CD14-positive monocyte (primary cell): ENCODE results near the gene LRP1. TPM values are rescaled to one million over a fixed set of nuclear protein-coding genes. Genes with fewer than 3 reads are reported as not detected.
A peak's percentile ranks its signal among the peaks of the same experiment; 100 is the strongest.

Experiments
- DNase-seq, 3 donors: peaks; one replicate each; pipeline ENCODE4 v3.0.0-alpha.2; 2011 to 2022
- H2AFZ ChIP-seq: 2 replicates; pipeline ENCODE4 v1.6.0; 2012; ENCODE audit warnings: mild to moderate bottlenecking, low read depth, low read length, inconsistent platforms; ENCODE audit not compliant: insufficient read depth, poor library complexity, severe bottlenecking
- H3K27ac ChIP-seq, 2 donors: 1 replicate in 1 of 2; 2 replicates in 1 of 2; pipeline ENCODE4 v1.5.1; 2012 to 2013; ENCODE audit warnings: low read length in 2 of 2, control low read depth in 1 of 2, inconsistent platforms in 1 of 2, low read depth in 1 of 2, mild to moderate bottlenecking in 1 of 2
- H3K27me3 ChIP-seq, 2 donors: one replicate each; pipeline versions ENCODE4 v1.6.0 to v1.6.1; 2011 to 2013; ENCODE audit warnings: low read length in 2 of 2; ENCODE audit not compliant: control insufficient read depth in 2 of 2, insufficient read depth in 2 of 2
- H3K36me3 ChIP-seq, 2 donors: replicated peaks in 1 of 2; 1 replicate in 1 of 2; 2 replicates in 1 of 2; pipeline versions ENCODE4 v1.5.1 to v1.6.1; 2012 to 2013; ENCODE audit warnings: low read length in 2 of 2, control low read depth in 1 of 2, inconsistent platforms in 1 of 2, mild to moderate bottlenecking in 1 of 2; ENCODE audit not compliant: insufficient read depth in 2 of 2, control insufficient read depth in 1 of 2
- H3K4me1 ChIP-seq, 2 donors: 1 replicate in 1 of 2; 2 replicates in 1 of 2; pipeline versions ENCODE4 v1.5.1 to v1.6.1; 2012 to 2013; ENCODE audit warnings: low read length in 2 of 2, control low read depth in 1 of 2, inconsistent platforms in 1 of 2, mild to moderate bottlenecking in 1 of 2, moderate library complexity in 1 of 2; ENCODE audit not compliant: insufficient read depth in 2 of 2, control insufficient read depth in 1 of 2
- H3K4me2 ChIP-seq: replicated peaks from 2 replicates; pipeline ENCODE3; 2012; ENCODE audit warnings: low read length, moderate library complexity, mild to moderate bottlenecking; ENCODE audit not compliant: poor library complexity, severe bottlenecking; ENCODE audit errors: extremely low read depth
- H3K4me3 ChIP-seq, 3 experiments: fragments of 200-600 bp in 1 of 3; sonication (generic) in 1 of 3; replicated peaks in 1 of 3; 1 replicate in 2 of 3; 2 replicates in 1 of 3; pipeline ENCODE4 v1.5.1; 2011 to 2013; ENCODE audit warnings: low read length in 3 of 3, mild to moderate bottlenecking in 3 of 3, control low read depth in 2 of 3, low read depth in 2 of 3, inconsistent platforms in 1 of 3, moderate library complexity in 1 of 3
- H3K79me2 ChIP-seq: 2 replicates; pipeline ENCODE4 v1.6.0; 2012; ENCODE audit warnings: mild to moderate bottlenecking, control low read depth, inconsistent platforms, low read length, moderate library complexity; ENCODE audit not compliant: insufficient read depth
- H3K9ac ChIP-seq: 2 replicates; pipeline ENCODE4 v1.6.0; 2017; ENCODE audit warnings: low read length, mild to moderate bottlenecking; ENCODE audit not compliant: insufficient read depth, poor library complexity, severe bottlenecking
- H3K9me3 ChIP-seq, 2 donors: replicated peaks in 1 of 2; 1 replicate in 1 of 2; 2 replicates in 1 of 2; pipeline versions ENCODE4 v1.5.1 to v1.6.1; 2012 to 2013; ENCODE audit warnings: low read length in 2 of 2, control low read depth in 1 of 2; ENCODE audit not compliant: control insufficient read depth in 1 of 2, insufficient read depth in 1 of 2
- H4K20me1 ChIP-seq: 2 replicates; pipeline ENCODE4 v1.6.0; 2012; ENCODE audit warnings: mild to moderate bottlenecking, low read length, control low read depth, moderate library complexity; ENCODE audit not compliant: insufficient read depth
- H3K27ac Mint-ChIP-seq, 7 donors: one replicate each; pipeline ENCODE4 v1.8.0; 2020; ENCODE audit warnings: mild to moderate bottlenecking in 7 of 7, mixed read lengths in 7 of 7, moderate library complexity in 6 of 7, inconsistent platforms in 2 of 7
- H3K27me3 Mint-ChIP-seq, 3 donors: one replicate each; pipeline ENCODE4 v1.8.0; 2021 to 2022; ENCODE audit warnings: low read depth in 3 of 3, mild to moderate bottlenecking in 3 of 3, mixed read lengths in 3 of 3, moderate library complexity in 3 of 3, inconsistent platforms in 1 of 3
- H3K36me3 Mint-ChIP-seq, 2 donors: one replicate each; pipeline ENCODE4 v1.8.0; 2020; ENCODE audit warnings: mixed read lengths in 2 of 2, inconsistent platforms in 1 of 2, mild to moderate bottlenecking in 1 of 2
- H3K4me1 Mint-ChIP-seq: one replicate; pipeline ENCODE4 v1.8.0; 2020; ENCODE audit warnings: mild to moderate bottlenecking, mixed read lengths
- H3K4me3 Mint-ChIP-seq, 2 donors: one replicate each; pipeline ENCODE4 v1.8.0; 2020; ENCODE audit warnings: mild to moderate bottlenecking in 2 of 2, mixed read lengths in 2 of 2, moderate library complexity in 1 of 2
- H3K9me3 Mint-ChIP-seq, 7 donors: one replicate each; pipeline ENCODE4 v1.8.0; 2020 to 2022; ENCODE audit warnings: mixed read lengths in 7 of 7, mild to moderate bottlenecking in 6 of 7, moderate library complexity in 6 of 7, inconsistent platforms in 2 of 7
- WGBS: methylation state at CpG from one replicate; pipeline ENCODE4 v1.1.5; 2013; ENCODE audit warnings: missing lambda C conversion rate; ENCODE audit not compliant: insufficient coverage; 5-methylcytosine and 5-hydroxymethylcytosine counted together
- intact Hi-C, 2 donors: fragments of 100-400 bp; cut with micrococcal nuclease; formaldehyde crosslinking; loops; one replicate each; pipeline versions ENCODE4 v1.15.0 to v1.15.1; 2023
- polyA plus RNA-seq, 3 donors: library from polyadenylated mRNA; depleted of rRNA in 1 of 3; unstranded in 2 of 3; stranded (reverse) in 1 of 3; fragments of 300-500 nt in 2 of 3; fragments of >200 nt in 1 of 3; fragmentation: Illumina TruSeq in 2 of 3; gene quantifications; 1 replicate in 2 of 3; 2 replicates in 1 of 3; pipeline ENCODE4 v1.2.3, GENCODE V29; 2012 to 2021
- TF ChIP-seq, protein P1 (sequence below): fragments of 200-600 bp; IDR thresholded peaks from one replicate; pipeline ENCODE4 v1.8.0; 2022; ENCODE audit warnings: antibody characterized with exemption, mild to moderate bottlenecking

LRP1 gene
- polyA plus RNA-seq, 3 donors = 5.5 to 246 (median 10.5) TPM

DNA sequence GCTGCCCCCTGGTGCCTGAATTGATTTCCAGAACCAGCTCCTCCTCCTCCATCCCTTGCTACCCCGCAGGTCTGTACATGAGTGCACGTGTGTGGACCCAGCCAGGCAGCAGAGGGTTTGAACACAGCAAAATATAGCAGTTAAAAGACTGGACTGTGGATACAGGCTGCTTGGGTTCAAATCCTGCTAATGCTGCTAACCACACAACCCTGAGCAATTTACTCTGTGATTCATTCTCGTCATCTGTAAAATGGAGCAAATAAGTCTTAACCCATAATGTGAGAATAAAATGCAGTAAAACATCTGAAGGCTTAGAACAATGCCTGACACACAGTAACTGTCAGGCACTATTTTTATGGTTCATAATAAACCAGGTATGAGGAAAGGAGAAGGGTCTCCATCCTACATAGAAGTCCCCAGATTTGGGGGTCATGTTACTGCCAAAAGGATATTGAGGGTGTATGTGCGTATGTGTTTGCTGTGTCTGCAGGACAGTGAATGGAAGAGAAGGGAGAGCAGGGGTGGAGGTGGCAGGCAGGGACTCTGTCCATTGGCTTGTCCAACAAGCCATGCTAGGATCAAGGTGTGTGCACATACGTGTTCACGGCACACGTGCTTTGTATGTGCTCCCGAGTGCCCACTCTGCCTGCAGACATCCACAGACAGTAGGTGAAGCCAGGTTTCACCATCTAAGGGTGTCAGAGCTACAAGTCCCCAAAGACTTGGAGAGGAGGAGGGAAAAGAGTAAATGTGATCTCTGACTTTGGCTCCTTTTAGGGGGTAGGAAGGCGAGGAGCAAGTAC, 15.6 kb upstream of the LRP1 start:
- Histone ChIP-seq H3K9ac (peak overlapping the region; percentile 97), H3K79me2 (peaks cover 37% of the 10 kb centered on the region), H3K4me1 (peaks cover 38 to 55% of the 10 kb centered on the region in 2 donors), H3K9me3 (no peaks in the 10 kb centered on the region), H4K20me1 (peaks cover 26% of the 10 kb centered on the region), H3K4me3 (peak overlapping the region; percentile 69 to 100 (median 75)), H3K27ac (peak overlapping the region; percentile 100), H2AFZ (peak overlapping the region; percentile 64), H3K36me3 (peaks cover 8 to 11% of the 10 kb centered on the region in 2 donors), H3K4me2 (peak overlapping the region; percentile 95), H3K27me3 (no peaks in the 10 kb centered on the region)
- H3K27me3 Mint-ChIP-seq = peaks cover 0 to 5% (median 5%) of the 10 kb centered on the region in 3 donors
- intact Hi-C loops = loop anchor here (5.0 kb wide), 2 partner anchors 35 to 40 kb away; partner anchors contain the start of gene NEMP1 (in 1 of the 2)
- 56% methylated on average over 5 of the region's 9 CpGs for WGBS
- peak overlapping the region; percentile 95 to 100 (median 99) for H3K27ac Mint-ChIP-seq
- no peaks in the 10 kb centered on the region for H3K9me3 Mint-ChIP-seq
- DNase-seq = no peak
- peaks cover 6 to 11% of the 10 kb centered on the region in 2 donors for H3K36me3 Mint-ChIP-seq
- H3K4me3 Mint-ChIP-seq = peak overlapping the region; percentile 98 to 99
- TF ChIP-seq, protein P1, sequence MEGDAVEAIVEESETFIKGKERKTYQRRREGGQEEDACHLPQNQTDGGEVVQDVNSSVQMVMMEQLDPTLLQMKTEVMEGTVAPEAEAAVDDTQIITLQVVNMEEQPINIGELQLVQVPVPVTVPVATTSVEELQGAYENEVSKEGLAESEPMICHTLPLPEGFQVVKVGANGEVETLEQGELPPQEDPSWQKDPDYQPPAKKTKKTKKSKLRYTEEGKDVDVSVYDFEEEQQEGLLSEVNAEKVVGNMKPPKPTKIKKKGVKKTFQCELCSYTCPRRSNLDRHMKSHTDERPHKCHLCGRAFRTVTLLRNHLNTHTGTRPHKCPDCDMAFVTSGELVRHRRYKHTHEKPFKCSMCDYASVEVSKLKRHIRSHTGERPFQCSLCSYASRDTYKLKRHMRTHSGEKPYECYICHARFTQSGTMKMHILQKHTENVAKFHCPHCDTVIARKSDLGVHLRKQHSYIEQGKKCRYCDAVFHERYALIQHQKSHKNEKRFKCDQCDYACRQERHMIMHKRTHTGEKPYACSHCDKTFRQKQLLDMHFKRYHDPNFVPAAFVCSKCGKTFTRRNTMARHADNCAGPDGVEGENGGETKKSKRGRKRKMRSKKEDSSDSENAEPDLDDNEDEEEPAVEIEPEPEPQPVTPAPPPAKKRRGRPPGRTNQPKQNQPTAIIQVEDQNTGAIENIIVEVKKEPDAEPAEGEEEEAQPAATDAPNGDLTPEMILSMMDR = peak; percentile 38
- peaks cover 44% of the 10 kb centered on the region for H3K4me1 Mint-ChIP-seq

GRCh38 chr12:57116580-57117281, 11.6 kb upstream of the LRP1 start:
- Mint-ChIP-seq H3K4me1 (peaks cover 33% of the 10 kb centered on the region), H3K27me3 (peaks cover 0 to 6% (median 6%) of the 10 kb centered on the region in 3 donors), H3K27ac (peak overlapping the region in 3 of 7 donors; percentile 3 to 15 (median 14)), H3K4me3 (peak overlapping the region in 1 of 2 donors; percentile 12), H3K9me3 (no peaks in the 10 kb centered on the region), H3K36me3 (no peaks in the 10 kb centered on the region)
- 96% methylated on average over 5 of the region's 5 CpGs for WGBS
- TF ChIP-seq, protein P1 = no peak
- Histone ChIP-seq H3K4me1 (peaks cover 30 to 46% of the 10 kb centered on the region in 2 donors), H4K20me1 (no peaks in the 10 kb centered on the region), H3K4me2 (no peak overlapping the region), H3K27ac (no peak overlapping the region), H3K4me3 (no peak overlapping the region), H3K9me3 (no peaks in the 10 kb centered on the region), H3K27me3 (no peaks in the 10 kb centered on the region), H3K36me3 (no peaks in the 10 kb centered on the region), H2AFZ (no peak overlapping the region), H3K9ac (no peak overlapping the region), H3K79me2 (no peaks in the 10 kb centered on the region)
- no peak for DNase-seq
- intact Hi-C loops = no loop called here
